ENCODE measurements around the gene TRIO. TPM values are rescaled to one million over a fixed set of nuclear protein-coding genes. Genes with fewer than 3 reads are reported as not detected.

Gene TRIO
- total RNA-seq, 1 donor from 2014 or later, result 200 TPM

DNA sequence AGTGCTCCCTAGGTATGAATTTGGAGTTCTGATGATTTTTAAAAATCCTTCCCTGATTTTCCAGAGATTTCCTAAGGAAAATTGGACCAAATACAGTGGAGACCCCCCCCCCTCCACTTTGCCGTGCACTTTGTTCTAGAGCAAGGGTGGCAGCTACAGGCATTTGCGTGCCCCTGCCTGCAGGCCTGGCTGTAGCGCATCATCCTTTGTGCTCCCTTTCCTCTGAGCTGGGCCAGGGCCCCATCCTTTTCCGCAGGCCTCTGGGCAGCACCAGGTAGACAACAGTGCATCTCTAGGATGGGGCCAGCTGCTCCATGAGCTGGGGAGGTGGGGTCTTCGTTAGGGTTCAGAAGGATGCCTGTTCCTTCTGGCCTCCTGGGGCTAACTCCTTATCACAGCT, 39.6 kb downstream of the TRIO start:
- Mint-ChIP-seq H3K27me3 (ENCODE audit: low read depth) (no peaks in the 10 kb centered on the region), H3K4me1 (ENCODE audit: low read depth) (peaks cover 97% of the 10 kb centered on the region), H3K36me3 (ENCODE audit: low read depth) (no peaks in the 10 kb centered on the region), H3K4me3 (ENCODE audit: unreplicated experiment) (no peak overlapping the region), H3K27ac (ENCODE audit: unreplicated experiment) (peak overlapping the region; percentile 97), H3K9me3 (ENCODE audit: low read depth) (no peaks in the 10 kb centered on the region)
- TF ChIP-seq, protein P1, sequence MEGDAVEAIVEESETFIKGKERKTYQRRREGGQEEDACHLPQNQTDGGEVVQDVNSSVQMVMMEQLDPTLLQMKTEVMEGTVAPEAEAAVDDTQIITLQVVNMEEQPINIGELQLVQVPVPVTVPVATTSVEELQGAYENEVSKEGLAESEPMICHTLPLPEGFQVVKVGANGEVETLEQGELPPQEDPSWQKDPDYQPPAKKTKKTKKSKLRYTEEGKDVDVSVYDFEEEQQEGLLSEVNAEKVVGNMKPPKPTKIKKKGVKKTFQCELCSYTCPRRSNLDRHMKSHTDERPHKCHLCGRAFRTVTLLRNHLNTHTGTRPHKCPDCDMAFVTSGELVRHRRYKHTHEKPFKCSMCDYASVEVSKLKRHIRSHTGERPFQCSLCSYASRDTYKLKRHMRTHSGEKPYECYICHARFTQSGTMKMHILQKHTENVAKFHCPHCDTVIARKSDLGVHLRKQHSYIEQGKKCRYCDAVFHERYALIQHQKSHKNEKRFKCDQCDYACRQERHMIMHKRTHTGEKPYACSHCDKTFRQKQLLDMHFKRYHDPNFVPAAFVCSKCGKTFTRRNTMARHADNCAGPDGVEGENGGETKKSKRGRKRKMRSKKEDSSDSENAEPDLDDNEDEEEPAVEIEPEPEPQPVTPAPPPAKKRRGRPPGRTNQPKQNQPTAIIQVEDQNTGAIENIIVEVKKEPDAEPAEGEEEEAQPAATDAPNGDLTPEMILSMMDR (IDR thresholded peaks at IDR 0.05), result no peak
- no peak for DNase-seq (ENCODE audit: low spot score)

DNA sequence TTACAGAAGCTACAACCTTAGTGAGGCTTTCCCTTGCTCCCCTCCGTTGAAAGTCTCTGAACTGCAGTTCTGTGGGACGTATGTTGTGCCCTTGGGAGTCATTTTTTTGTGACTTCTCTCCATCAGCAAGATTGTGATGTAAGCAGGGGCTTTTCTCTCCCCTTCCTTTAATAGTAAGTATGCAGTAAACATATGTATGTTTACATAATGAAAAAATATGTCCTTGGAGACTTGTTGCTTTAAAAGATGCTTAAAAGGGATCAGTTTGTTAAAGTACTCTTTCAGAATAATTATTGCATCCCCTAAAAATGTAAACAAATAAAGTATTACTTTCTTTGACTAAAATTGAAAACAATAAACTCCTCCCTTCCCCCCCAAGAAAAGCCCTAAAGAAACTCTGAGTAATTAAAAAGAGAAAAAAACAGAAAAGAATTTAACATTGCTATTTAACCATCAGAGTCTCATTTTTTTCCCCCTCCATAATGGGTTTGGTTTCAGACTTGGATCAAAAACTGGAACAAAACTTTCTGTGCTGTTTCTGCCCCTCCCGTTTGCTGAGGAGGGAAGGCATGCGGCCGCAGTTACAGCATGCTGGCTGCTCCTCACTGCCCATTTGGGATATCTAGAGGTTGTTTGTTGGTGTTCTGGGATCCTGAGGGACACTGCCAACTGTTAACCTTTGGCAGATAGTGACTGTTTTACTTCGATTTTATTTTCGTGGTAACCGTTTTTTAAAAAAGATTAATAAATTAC, 40.2 kb downstream of the TRIO start:
- DNase-seq (ENCODE audit: low spot score), result no peak
- H3K27me3 Mint-ChIP-seq (ENCODE audit: low read depth), result no peaks in the 10 kb centered on the region
- peak overlapping the region; percentile 59 for H3K4me3 Mint-ChIP-seq (ENCODE audit: unreplicated experiment)
- H3K4me1 Mint-ChIP-seq (ENCODE audit: low read depth), result peaks cover 97% of the 10 kb centered on the region
- TF ChIP-seq, protein P1 (IDR thresholded peaks at IDR 0.05), result no peak
- no peaks in the 10 kb centered on the region for H3K9me3 Mint-ChIP-seq (ENCODE audit: low read depth)
- no peaks in the 10 kb centered on the region for H3K36me3 Mint-ChIP-seq (ENCODE audit: low read depth)
- peak overlapping the region; percentile 97 for H3K27ac Mint-ChIP-seq (ENCODE audit: unreplicated experiment)

DNA sequence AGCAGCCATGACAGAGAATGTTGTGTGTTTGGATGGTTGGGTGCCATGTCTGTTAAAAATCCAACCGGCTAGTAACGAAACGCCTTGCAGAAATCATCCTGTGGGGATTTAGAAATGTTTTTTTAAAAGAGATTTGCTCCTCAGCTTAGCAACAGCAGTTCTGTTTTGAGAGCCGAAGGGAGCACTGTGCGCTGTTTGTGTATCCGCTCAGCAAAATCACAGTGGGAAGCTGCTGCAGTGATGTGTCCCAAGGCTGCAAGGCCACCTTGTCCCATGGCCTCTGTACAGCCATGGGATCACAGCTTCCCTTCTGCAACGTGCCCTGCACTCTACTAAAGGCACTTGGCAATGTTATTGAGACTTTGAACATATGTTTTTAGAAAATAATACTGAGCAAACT, 40.9 kb downstream of the TRIO start:
- Mint-ChIP-seq H3K9me3 (ENCODE audit: low read depth) (no peaks in the 10 kb centered on the region), H3K4me3 (ENCODE audit: unreplicated experiment) (peak overlapping the region; percentile 59)

DNA sequence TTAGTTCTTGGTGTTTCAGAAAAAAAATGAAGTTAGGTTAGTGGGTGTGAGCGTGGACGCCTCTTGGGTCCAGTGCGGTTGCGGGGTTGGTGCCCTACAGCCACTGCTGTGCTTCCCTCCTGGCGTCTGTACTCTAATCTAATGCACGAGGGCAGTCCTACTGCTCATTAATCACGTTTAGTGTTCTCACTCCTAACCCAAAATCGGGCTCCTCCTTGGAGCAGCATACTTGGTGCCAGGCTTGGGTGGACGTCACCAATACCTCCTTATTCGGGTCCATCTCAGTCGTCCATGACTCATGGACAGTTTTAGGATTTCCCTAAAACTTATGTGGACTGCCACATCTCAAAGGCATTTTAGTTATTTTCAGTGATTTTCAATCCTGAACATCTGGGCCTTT, 41.6 kb downstream of the TRIO start:
- Mint-ChIP-seq H3K4me1 (ENCODE audit: low read depth) (peaks cover 96% of the 10 kb centered on the region), H3K27me3 (ENCODE audit: low read depth) (no peaks in the 10 kb centered on the region), H3K9me3 (ENCODE audit: low read depth) (no peaks in the 10 kb centered on the region), H3K4me3 (ENCODE audit: unreplicated experiment) (peak overlapping the region; percentile 59), H3K27ac (ENCODE audit: unreplicated experiment) (peak overlapping the region; percentile 97), H3K36me3 (ENCODE audit: low read depth) (no peaks in the 10 kb centered on the region)
- TF ChIP-seq, protein P1 (IDR thresholded peaks at IDR 0.05), result no peak
- no peak for DNase-seq (ENCODE audit: low spot score)

More for the DNA sequence above, 40.9 kb downstream of the TRIO start:
- peak overlapping the region; percentile 97 for H3K27ac Mint-ChIP-seq (ENCODE audit: unreplicated experiment)
- H3K4me1 Mint-ChIP-seq (ENCODE audit: low read depth), result peaks cover 95% of the 10 kb centered on the region
- TF ChIP-seq, protein P1 (IDR thresholded peaks at IDR 0.05), result no peak
- no peaks in the 10 kb centered on the region for H3K36me3 Mint-ChIP-seq (ENCODE audit: low read depth)
- no peak for DNase-seq (ENCODE audit: low spot score)
- no peaks in the 10 kb centered on the region for H3K27me3 Mint-ChIP-seq (ENCODE audit: low read depth)

DNA sequence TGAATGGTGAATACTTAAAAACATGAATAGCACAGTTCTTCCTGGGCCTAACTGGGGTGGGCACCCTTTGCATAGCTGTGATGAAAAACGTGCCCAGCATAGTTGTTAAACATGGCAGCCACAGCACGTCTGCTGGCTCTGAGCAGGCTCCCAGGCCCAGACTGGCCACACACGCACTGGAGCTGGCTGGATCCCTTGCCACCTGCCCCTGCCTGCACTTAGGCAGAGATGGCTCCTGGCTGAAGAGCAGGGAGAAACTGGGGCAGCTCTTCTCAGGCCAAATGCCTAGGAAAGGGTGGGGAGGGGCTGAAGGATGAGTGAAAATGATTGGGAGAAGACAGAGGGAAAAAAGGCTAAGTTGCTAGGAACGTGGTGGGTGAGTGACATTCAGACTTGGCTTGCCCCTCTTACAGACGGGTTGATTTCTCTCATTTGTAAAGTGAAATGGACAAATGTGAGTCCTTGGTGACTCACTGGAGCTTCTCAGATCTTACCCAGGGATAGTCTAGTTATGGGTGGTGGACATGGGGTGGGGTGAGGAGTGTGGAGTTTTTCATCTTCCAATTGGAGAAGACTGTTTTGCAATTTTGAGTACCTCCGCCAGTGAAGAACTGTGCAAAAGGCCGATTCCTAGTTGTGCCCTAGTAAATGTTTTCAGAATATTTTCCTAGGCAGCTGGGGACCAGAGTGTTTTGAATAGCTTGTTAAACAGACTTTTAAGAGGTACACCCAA, 42.4 kb downstream of the TRIO start:
- peaks cover 96% of the 10 kb centered on the region for H3K4me1 Mint-ChIP-seq (ENCODE audit: low read depth)
- H3K36me3 Mint-ChIP-seq (ENCODE audit: low read depth), result no peaks in the 10 kb centered on the region
- no peaks in the 10 kb centered on the region for H3K27me3 Mint-ChIP-seq (ENCODE audit: low read depth)
- DNase-seq (ENCODE audit: low spot score), result no peak
- H3K4me3 Mint-ChIP-seq (ENCODE audit: unreplicated experiment), result peak overlapping the region; percentile 37
- TF ChIP-seq, protein P1 (IDR thresholded peaks at IDR 0.05), result no peak
- H3K9me3 Mint-ChIP-seq (ENCODE audit: low read depth), result no peaks in the 10 kb centered on the region
- H3K27ac Mint-ChIP-seq (ENCODE audit: unreplicated experiment), result peak overlapping the region; percentile 97

Measured in chondrocyte (in vitro differentiated cells).